IPS-20b (cell line): ENCODE data around the gene SPEF1.

Source experiments
- H3K27ac ChIP-seq: one replicate; pipeline ENCODE4 v1.5.1; 2013; ENCODE audit warnings: low read length
- H3K27me3 ChIP-seq: 2 replicates; pipeline ENCODE4 v1.6.1; 2013; ENCODE audit warnings: mild to moderate bottlenecking, low read length, inconsistent platforms; ENCODE audit not compliant: insufficient read depth
- H3K36me3 ChIP-seq: 2 replicates; pipeline ENCODE4 v1.6.1; 2013; ENCODE audit warnings: low read depth, mild to moderate bottlenecking, inconsistent platforms, low read length, moderate library complexity; ENCODE audit not compliant: insufficient read depth
- H3K4me1 ChIP-seq: 2 replicates; pipeline ENCODE4 v1.6.1; 2013; ENCODE audit warnings: mild to moderate bottlenecking, control low read depth, inconsistent platforms, low read length, moderate library complexity; ENCODE audit not compliant: insufficient read depth
- H3K4me3 ChIP-seq: 2 replicates; pipeline ENCODE4 v1.5.1; 2013; ENCODE audit warnings: mild to moderate bottlenecking, low read length, inconsistent platforms
- H3K9ac ChIP-seq: 2 replicates; pipeline ENCODE4 v1.6.1; 2013; ENCODE audit warnings: low read depth, mild to moderate bottlenecking, inconsistent platforms, low read length, moderate library complexity
- H3K9me3 ChIP-seq: 2 replicates; pipeline ENCODE4 v1.6.1; 2013; ENCODE audit warnings: mild to moderate bottlenecking, low read depth, low read length, inconsistent platforms; ENCODE audit not compliant: insufficient read depth

The SPEF1 gene

DNA sequence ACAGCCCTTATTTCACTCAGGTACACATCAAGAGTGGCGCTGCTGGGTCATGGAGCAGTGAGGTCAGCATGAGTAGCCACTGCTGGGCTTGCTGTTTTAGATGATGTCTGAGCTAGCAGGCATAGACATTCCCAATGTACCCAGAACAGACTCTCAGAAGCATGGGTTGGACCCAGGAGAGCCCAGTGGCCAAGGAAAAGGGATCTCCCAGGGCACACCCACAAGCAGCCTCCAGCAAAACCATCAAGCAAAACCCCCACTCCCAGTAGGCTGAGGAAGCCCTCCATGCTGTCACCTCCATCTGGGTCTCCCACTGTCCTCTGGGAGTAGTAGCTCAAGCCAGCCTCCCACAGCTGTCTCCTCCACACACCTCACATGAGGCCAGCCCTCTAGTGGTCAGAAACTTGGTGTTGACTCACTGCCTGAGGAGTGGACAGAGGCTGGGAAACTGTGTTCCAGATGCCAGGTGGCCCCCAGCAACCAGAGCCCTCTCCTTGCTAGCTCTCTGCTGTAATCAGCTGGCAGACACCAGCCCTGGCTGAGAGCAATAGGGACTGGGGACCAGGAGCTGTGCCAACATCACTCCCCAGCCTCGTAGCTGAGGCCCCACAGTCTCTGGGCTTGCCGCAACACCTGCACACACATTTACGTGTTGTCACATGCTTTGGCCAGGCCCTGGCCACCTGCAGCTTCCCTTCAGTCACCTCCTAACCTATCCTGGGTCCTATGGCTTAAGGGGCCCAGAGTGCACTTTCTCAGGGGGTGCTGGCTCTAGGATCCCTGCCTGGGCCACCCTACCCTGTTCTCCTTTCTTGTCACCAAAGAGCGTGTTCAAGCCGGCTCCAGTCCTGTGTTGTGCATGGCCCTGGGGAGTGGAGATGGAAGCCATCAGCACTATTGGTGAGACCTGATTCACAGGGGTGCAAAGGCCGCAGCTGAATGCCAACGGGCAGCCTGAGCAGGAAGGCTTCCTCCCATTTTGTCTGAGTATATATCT is 37.2 kb upstream of the SPEF1 start:
- no peaks in the 10 kb centered on the region for H3K27me3 ChIP-seq
- H3K27ac ChIP-seq: no peak overlapping the region
- H3K36me3 ChIP-seq: 0 out of 2 replicates have a peak, but pooled peaks cover 4% of the 10 kb centered on the region
- no peak overlapping the region for H3K4me3 ChIP-seq
- no peak overlapping the region for H3K9ac ChIP-seq
- H3K9me3 ChIP-seq: no peaks in the 10 kb centered on the region
- H3K4me1 ChIP-seq: peaks cover 4% of the 10 kb centered on the region; the same call in 1 of the 2 replicates

DNA sequence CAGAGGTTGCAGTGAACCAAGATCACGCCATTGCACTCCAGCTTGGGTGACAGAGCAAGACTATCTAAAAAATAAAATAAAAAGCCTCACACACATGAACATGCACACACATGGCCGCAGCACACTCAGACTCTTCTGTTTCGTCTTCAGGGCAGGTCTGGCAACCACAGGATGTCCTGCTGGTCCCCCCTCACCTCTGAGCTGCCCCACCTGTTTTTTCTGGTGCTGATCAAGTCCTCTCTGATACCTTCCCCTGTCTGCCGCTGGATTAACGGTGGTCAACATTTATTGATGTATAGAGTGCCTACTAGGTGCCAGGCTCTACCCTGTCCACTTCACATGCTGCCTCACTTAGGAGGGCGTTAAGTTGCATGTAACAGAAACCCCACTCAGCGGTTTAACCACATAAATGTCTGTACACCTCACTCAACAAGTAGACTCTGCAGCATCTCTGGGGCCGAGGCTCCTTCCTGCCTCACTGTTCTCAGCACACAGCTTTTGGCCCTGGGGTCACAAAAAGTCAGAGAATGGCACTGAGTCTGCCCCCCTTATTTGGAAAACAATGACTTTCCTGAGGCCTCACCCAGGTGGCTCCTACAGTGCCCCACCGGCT is 34.6 kb upstream of the SPEF1 start:
- no peak overlapping the region for H3K9ac ChIP-seq
- peaks cover 4% of the 10 kb centered on the region; the same call in 1 of the 2 replicates for H3K4me1 ChIP-seq
- no peak overlapping the region for H3K4me3 ChIP-seq
- no peak overlapping the region for H3K27ac ChIP-seq
- H3K27me3 ChIP-seq: no peaks in the 10 kb centered on the region
- no peaks in the 10 kb centered on the region for H3K9me3 ChIP-seq
- H3K36me3 ChIP-seq: no peaks in the 10 kb centered on the region

DNA sequence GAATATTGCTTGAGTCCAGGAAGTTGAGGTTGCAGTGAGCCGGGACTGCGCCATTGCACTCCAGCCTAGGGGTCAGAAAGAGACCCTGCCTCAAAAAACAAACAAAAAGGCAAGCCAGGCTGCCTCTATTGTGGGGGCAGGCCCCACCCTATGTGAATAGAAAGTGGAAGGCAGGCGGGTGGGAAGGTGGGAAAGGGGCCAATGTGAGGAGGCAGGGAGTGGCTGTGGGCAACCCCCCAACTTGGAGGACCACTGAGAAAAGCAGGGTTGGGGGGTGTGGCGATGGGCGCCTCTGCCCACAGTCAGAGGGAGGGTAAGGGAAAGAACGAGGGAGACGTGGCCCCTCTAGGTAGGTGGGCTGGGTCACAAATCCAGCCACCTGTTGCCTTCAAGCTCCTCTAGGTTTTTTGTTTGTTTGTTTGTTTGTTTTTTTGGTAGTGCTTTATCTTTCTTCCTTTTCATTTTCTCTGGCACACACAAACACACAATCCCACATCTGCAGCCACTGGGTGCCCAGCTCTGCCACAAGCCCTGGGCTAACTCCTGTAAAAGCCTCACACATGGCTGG is 33.8 kb upstream of the SPEF1 start:
- no peak overlapping the region for H3K27ac ChIP-seq
- no peaks in the 10 kb centered on the region for H3K36me3 ChIP-seq
- H3K9me3 ChIP-seq: no peaks in the 10 kb centered on the region
- no peaks in the 10 kb centered on the region for H3K27me3 ChIP-seq
- H3K4me1 ChIP-seq: peaks cover 4% of the 10 kb centered on the region; the same call in 1 of the 2 replicates
- no peak overlapping the region for H3K9ac ChIP-seq
- H3K4me3 ChIP-seq: no peak overlapping the region

DNA sequence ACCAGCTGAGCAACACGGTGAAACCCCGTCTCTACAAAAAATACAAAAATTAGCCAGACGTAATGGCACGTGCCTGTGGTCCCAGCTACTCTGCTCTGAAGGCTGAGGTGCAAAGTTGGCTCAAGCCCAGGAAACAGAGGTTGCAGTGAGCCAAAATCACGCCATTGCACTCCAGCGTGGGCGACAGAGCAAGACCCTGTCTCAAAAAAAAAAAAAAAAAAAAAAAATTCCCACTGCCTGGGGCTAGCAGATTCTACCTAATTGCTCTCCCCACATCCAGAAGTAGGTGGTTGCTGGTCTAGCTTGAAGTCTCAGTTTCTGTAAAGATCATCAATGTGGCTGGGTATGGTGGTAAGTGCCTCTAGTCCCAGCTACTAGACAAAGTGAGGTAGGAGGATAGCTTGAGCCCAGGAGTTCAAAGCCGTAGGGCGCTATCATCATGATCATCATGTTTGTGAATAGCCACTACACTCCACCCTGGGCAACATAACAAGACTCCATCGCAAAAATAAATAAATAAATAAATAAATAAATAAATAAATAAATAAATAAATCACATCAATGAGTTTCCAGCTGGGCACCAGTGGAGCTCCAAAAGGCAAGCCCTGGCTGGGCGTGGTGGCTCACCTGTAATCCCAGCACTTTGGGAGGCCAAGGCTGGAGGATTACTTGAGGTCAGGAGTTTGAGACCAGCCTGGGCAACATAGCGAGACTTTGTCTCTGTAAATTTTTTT is 32.8 kb upstream of the SPEF1 start:
- Histone ChIP-seq H3K36me3 (no peaks in the 10 kb centered on the region), H3K9ac (no peak overlapping the region), H3K27ac (no peak overlapping the region), H3K9me3 (no peaks in the 10 kb centered on the region), H3K4me1 (peaks cover 4% of the 10 kb centered on the region; the same call in 1 of the 2 replicates), H3K27me3 (no peaks in the 10 kb centered on the region), H3K4me3 (no peak overlapping the region)

DNA sequence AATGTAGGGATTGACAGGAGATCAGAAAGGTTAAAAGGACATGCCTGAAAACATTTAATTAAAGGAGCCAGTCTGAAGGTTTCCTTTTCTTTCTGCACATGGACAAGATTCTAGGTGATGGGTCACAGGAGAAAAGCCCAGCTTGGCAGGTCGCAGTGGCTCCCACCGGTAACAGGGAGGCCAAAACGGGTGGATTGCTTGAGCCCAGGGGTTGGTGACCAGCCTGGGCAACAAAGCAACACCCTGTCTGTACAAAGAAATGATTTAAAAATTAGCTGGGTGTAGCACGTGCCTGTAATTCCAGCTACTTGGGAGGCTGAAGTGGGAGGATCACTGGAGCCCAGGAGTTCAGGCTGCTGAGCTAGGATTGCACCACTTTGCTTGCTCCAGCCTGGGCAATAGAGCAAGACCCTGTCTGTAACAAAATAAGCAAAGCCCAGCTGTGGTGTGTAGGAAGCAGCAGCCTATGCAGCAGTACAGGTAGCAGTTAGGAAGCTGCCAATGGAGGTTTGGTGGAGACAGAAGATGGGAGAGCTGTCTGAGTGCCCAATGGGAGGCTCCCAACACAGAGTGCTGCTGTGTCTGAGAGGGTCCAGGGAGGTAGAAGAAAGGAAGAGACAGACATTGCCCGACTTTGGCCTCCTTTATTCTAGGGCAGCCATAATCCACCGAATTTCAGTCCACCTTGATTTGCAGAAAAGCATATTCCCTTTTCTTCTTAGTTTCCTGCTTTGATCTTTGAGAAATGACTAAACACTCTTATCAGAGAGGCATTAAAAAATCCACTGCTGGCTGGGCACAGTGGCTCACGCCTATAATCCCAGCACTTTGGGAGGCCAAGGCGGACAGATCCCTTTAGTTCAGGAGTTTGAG is 32.0 kb upstream of the SPEF1 start:
- Histone ChIP-seq H3K4me3 (no peak overlapping the region), H3K9ac (no peak overlapping the region), H3K27ac (no peak overlapping the region), H3K4me1 (peaks cover 4% of the 10 kb centered on the region; the same call in 1 of the 2 replicates), H3K36me3 (no peaks in the 10 kb centered on the region), H3K27me3 (no peaks in the 10 kb centered on the region), H3K9me3 (no peaks in the 10 kb centered on the region)

DNA sequence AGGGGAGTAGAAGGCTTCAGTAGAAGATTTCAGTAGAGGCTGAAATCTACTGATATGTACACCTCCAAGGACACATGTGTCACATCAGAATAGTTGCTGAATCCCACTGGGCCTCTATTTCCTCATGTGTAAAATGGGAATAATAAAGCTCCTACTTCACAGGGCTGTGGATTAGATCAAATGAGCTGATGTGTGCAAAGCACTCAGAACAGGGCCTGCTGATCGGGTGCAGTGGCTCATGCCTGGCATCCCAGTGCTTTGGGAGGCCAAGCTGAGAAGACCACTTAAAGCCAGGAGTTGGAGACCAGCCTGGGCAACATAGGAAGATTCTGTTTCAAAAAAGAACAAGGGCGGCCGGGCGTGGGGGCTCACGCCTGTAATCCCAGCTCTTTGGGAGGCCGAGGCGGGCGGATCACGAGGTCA is 31.0 kb upstream of the SPEF1 start:
- no peak overlapping the region for H3K9ac ChIP-seq
- no peaks in the 10 kb centered on the region for H3K36me3 ChIP-seq
- no peak overlapping the region for H3K27ac ChIP-seq
- no peaks in the 10 kb centered on the region for H3K9me3 ChIP-seq
- H3K27me3 ChIP-seq: no peaks in the 10 kb centered on the region
- peaks cover 8% of the 10 kb centered on the region; the same call in 1 of the 2 replicates for H3K4me1 ChIP-seq
- no peak overlapping the region for H3K4me3 ChIP-seq

DNA sequence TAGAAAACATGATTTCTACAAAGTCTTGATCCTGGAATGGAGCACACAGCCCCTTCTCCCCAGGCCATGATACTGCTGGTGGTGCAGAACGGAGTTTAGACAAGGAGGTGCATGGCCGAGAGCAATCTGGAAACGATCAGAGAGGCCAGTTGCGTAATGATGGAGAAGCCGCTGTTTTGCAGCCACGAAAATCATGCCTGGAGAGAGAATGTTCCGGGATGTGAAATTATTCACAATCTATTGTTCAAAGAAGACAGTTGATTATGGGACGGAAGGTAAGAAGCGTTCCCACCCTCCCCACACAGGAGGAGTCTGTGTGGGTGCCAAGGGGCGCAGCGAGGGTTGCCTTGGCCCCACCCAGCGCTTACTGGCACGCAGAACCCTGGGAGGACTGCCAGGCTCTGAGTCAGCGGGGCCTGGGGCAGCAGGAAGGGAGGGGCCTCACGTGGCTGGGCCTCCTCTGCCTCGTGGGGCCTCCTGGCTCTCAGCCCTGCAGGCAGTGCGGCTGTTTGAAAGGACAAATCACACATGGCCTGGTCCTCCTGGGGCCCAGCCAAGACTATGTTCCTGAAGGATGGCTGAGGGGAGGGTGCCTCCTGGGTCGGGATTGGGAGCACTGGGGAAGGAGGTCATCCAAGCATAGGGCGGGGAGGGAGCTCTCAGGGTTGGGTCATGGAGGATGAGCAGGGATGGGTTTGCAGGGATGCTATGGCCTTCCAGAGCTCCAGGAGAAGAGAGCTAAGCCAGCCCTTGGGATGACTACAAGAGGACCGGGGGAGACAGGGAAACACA is 30.4 kb upstream of the SPEF1 start:
- Histone ChIP-seq H3K4me1 (peaks cover 8% of the 10 kb centered on the region; the same call in 1 of the 2 replicates), H3K9me3 (no peaks in the 10 kb centered on the region), H3K9ac (no peak overlapping the region), H3K27me3 (no peaks in the 10 kb centered on the region), H3K36me3 (no peaks in the 10 kb centered on the region), H3K4me3 (no peak overlapping the region), H3K27ac (no peak overlapping the region)

DNA sequence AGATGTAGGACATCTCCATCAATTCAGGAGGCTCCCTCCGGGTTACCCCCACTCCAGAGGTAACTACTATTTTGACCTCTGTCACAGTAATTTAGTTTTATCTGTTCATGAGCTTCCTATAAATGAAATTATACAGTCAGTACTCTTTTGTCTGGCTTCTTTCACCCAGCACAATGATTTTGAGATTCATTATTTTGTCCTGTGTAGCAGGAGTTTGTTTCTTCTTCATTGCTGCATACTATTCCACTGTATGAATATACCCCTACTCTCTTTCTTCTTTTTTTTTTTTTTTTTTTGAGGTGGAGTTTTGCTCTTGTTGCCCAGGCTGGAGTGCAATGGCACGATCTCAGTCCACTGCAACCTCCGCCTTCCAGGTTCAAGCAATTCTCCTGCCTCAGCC is 27.3 kb upstream of the SPEF1 start:
- H3K9ac ChIP-seq: no peak overlapping the region
- H3K27ac ChIP-seq: no peak overlapping the region
- no peak overlapping the region for H3K4me3 ChIP-seq
- H3K36me3 ChIP-seq: peaks cover 27% of the 10 kb centered on the region
- H3K27me3 ChIP-seq: no peaks in the 10 kb centered on the region
- H3K9me3 ChIP-seq: no peaks in the 10 kb centered on the region
- peaks cover 4% of the 10 kb centered on the region; the same call in 1 of the 2 replicates for H3K4me1 ChIP-seq

DNA sequence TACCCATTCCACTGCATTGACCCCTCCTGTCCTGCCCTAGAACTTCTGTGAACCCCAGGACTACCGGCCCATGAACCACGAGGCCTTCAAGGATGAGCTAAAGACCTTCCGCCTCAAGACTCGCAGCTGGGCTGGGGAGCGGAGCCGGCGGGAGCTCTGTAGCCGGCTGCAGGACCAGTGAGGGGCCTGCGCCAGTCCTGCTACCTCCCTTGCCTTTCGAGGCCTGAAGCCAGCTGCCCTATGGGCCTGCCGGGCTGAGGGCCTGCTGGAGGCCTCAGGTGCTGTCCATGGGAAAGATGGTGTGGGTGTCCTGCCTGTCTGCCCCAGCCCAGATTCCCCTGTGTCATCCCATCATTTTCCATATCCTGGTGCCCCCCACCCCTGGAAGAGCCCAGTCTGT is 23.5 kb upstream of the SPEF1 start:
- H3K27ac ChIP-seq: no peak overlapping the region
- no peaks in the 10 kb centered on the region for H3K9me3 ChIP-seq
- H3K27me3 ChIP-seq: no peaks in the 10 kb centered on the region
- no peak overlapping the region for H3K9ac ChIP-seq
- H3K36me3 ChIP-seq: peaks cover 56% of the 10 kb centered on the region
- no peak overlapping the region for H3K4me3 ChIP-seq
- peaks cover 11% of the 10 kb centered on the region; the same call in 1 of the 2 replicates for H3K4me1 ChIP-seq

DNA sequence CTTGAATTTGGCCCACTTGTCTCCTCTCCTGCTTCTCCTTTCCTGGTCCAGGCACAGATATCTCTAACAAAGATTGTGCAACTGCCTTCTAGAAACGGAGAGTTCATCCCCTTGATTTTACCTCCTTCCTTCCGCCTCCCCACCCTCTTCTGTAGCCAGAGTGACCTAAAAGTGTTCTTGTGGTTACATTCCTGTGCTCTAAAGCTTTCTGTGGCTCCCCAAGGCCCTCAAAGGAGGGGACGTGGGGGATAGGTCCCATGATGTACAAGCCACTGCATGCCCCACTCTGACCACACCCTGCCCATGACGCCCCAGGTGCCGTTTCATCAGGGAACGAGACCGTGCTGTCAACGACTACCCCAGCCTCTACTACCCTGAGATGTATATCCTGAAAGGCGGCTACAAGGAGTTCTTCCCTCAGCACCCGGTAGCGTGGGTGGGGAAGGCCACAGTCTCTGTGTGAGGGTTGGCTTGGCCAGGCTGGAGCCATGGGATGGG is 23.1 kb upstream of the SPEF1 start:
- Histone ChIP-seq H3K4me3 (no peak overlapping the region), H3K27me3 (no peaks in the 10 kb centered on the region), H3K36me3 (peaks cover 56% of the 10 kb centered on the region), H3K9me3 (no peaks in the 10 kb centered on the region), H3K9ac (no peak overlapping the region), H3K4me1 (peaks cover 12% of the 10 kb centered on the region; the same call in 1 of the 2 replicates), H3K27ac (no peak overlapping the region)
